SK-N-MC (cell line): Measurements from ENCODE around the gene GGTA1.

Source experiments
- DNase-seq: peaks from one replicate; pipeline ENCODE4 v3.0.0-alpha.2; 2011; ENCODE audit warnings: low read depth, low spot score
- H3K27ac ChIP-seq: fragments of 200-600 bp; sonication (generic); 2 replicates; pipeline ENCODE4 v1.5.1; 2016; ENCODE audit warnings: mixed run types
- H3K36me3 ChIP-seq: fragments of 200-600 bp; sonication (generic); 2 replicates; pipeline ENCODE4 v1.6.1; 2017; ENCODE audit warnings: antibody characterized with exemption, low read length, mixed read lengths; ENCODE audit not compliant: insufficient read depth
- H3K4me3 ChIP-seq: fragments of 200-600 bp; sonication (generic); 2 replicates; pipeline ENCODE4 v1.5.1; 2016
- H3K9ac ChIP-seq: fragments of 200-600 bp; sonication (generic); 2 replicates; pipeline ENCODE4 v1.8.0; 2017; ENCODE audit warnings: mixed run types, mixed read lengths; ENCODE audit not compliant: insufficient read length
- H3K9me3 ChIP-seq: fragments of 200-600 bp; sonication (generic); 2 replicates; pipeline ENCODE4 v1.6.1; 2017; ENCODE audit warnings: low read depth, mild to moderate bottlenecking, antibody characterized with exemption, low read length, moderate library complexity, mixed read lengths
- EZH2 ChIP-seq: fragments of 200-600 bp; sonication (generic); IDR thresholded peaks from one replicate; pipeline ENCODE4 v1.6.1; 2017; ENCODE audit warnings: antibody characterized with exemption
- FOXP2 ChIP-seq: optimal IDR thresholded peaks from 2 replicates; pipeline ENCODE3; 2011; ENCODE audit warnings: mild to moderate bottlenecking, moderate library complexity; ENCODE audit not compliant: insufficient read depth; ENCODE audit errors: extremely low read length, control extremely low read depth
- POLR2AphosphoS5 ChIP-seq: IDR thresholded peaks from 2 replicates; pipeline ENCODE4 v1.6.1; 2012; ENCODE audit warnings: mild to moderate bottlenecking, low read depth, low read length, borderline replicate concordance

Gene GGTA1

DNA sequence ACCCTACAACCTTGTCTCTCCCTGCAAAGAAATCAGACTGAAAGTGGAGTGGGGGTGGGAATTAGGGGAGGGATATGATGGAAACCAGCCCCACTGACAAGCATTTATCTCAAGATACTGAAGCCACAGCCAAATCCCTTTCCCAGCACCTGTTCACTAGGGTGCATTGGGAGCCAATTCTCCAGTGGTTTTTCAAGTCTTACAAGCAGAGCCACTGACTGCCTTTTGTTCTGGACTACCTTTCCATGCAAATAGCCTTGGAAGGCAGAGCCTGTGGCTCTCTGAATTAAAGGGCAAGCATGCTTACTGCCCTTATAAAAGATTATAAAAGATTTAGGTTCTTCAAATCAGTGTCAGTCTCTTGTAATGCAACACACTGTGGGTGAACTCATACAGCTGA is 8.8 kb upstream of the GGTA1 start:
- DNase-seq, result no peak
- TF ChIP-seq FOXP2 (no peak), EZH2 (no peak), POLR2AphosphoS5 (no peak)
- Histone ChIP-seq H3K9ac (no peak overlapping the region), H3K9me3 (no peaks in the 10 kb centered on the region), H3K36me3 (no peaks in the 10 kb centered on the region), H3K27ac (no peak overlapping the region), H3K4me3 (no peak overlapping the region)

DNA sequence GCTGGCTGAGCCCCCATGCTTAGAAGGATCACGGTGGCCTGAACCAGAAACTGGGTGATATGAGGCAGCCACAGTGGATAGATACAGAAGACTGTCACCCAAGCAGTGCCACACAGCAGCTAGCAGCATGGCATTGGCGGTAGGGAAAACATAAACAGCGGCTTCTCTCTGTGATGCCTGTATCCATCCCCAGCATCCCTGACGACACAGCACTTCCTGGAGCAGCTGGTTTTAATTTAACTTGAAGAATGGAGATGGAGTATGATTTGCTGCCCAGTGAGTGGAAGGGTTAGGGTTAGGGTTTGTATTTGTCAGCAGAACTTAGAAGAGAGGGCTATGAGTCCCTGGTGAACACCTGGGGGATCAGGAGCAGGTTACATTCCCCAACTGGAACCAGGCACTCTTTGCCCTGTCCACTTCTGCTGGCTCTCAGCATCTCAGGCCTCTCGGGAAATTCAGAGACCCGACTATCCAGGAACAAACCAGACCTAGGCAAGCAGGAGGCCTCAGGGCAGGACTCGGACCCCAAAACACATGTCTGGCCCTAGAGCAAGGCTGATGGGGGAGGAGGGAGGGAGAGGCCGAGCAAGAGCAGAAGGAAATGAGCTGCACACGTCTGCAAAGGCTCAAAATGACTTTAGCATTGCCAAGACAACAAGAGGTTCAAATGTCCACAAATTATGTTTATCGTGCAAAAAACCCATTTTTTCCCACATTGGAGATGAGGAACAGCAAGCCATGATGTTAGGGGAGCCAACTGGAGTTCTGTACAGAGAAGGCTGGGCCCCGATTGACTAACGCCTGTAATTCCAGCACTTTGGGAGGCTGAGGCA is 6.5 kb upstream of the GGTA1 start:
- no peak overlapping the region for H3K9ac ChIP-seq
- no peak overlapping the region for H3K27ac ChIP-seq
- no peaks in the 10 kb centered on the region for H3K36me3 ChIP-seq
- no peak for TF ChIP-seq EZH2
- no peak for TF ChIP-seq FOXP2
- no peak for TF ChIP-seq POLR2AphosphoS5
- no peak overlapping the region for H3K4me3 ChIP-seq
- no peaks in the 10 kb centered on the region for H3K9me3 ChIP-seq
- DNase-seq, result no peak

DNA sequence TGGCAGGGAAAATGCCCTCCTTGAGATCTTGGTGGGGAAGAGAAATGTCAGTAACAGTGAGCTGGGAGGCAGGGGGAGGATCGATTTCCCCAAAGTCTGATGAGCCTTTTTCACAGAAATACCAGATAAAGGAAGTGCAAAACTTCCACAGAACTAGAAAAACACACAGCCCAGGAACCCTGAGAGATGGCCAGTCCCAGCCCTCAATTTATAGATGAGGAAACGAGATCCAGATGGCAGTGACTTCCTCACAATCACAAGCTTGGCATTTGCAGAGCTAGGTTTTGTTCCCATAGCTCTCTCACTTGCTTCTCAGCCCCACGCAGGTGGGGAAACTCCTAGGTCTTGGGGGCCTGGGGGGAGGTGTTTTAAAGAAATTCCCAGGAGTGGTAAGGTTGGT is 3.8 kb upstream of the GGTA1 start:
- Histone ChIP-seq H3K9ac (no peak overlapping the region), H3K9me3 (no peaks in the 10 kb centered on the region), H3K36me3 (no peaks in the 10 kb centered on the region), H3K27ac (no peak overlapping the region), H3K4me3 (no peak overlapping the region)
- DNase-seq, result no peak
- TF ChIP-seq POLR2AphosphoS5 (no peak), FOXP2 (no peak), EZH2 (no peak)

DNA sequence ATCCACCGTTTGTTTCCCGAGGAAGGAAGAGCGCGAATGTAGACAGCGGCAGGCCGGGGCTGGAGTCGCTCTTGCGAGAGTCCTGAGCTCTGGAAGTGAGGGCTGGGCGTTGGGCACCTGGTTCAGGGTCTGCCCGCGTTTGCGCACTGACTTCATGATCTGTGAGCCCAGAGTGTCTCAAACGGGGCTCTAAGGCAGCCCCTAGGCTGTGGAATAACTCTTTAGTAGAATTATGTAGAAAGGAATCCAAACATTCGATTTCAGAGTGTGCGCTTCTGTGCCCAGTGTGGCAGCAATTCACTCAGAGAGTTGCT is 478 bp upstream of the GGTA1 start:
- no peak overlapping the region for H3K9ac ChIP-seq
- H3K9me3 ChIP-seq, result no peaks in the 10 kb centered on the region
- H3K27ac ChIP-seq, result no peak overlapping the region
- no peak for TF ChIP-seq FOXP2
- peak; percentile 16 for TF ChIP-seq EZH2
- H3K4me3 ChIP-seq, result peak overlapping the region; percentile 75
- no peak for DNase-seq
- H3K36me3 ChIP-seq, result no peaks in the 10 kb centered on the region

DNA sequence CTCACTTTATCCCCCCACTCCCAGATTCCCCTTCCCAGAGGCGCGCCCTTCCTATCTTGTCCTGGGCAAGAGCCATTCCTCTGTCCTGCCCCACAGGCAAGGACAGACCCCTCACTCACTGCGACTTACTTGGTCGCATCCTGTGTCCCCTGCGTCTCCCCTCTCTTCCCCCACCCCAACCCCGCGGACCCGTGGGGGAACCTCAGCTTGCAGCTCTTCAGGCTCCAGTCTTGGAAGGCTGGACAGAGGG is 542 bp downstream of the GGTA1 start:
- Histone ChIP-seq H3K9ac (no peak overlapping the region), H3K9me3 (no peaks in the 10 kb centered on the region), H3K4me3 (peak overlapping the region; percentile 75), H3K36me3 (no peaks in the 10 kb centered on the region), H3K27ac (no peak overlapping the region)
- DNase-seq, result no peak
- TF ChIP-seq EZH2 (no peak), POLR2AphosphoS5 (no peak)

DNA sequence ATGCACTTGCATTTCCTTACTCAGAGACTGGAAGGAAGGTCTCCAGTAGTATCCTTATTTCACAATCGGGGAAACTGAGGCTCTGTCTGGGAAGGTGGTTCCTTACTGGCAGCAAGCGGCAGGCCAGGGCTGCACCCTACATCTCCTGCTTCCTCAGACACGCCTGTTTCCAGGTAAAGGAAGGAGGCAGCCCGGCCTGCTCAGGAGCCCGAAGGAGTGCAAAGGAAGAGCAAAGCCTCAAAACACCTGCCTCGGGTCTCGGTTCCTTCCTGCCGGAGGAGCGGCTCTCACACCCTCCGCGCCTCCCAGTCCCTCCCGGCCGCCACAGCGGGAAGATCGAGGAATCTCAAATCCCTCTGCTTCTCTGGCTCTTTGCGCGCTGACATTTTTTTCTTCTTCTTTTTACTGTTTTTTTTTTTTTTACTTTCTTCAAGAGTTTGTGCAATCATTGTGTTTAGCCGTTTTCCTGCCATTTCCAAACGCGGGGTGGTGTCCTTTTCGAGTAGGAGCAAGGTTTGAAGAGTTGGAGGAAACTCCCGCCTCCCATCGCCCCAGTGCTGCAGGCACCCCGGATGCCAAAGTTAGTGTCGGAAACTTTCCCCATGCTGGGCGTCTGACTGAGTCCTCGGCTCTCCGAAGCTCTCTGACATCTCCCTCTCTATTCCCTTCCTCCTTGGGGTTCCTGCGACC is 1.0 kb downstream of the GGTA1 start:
- no peak for TF ChIP-seq FOXP2
- peak; percentile 20 for TF ChIP-seq EZH2
- TF ChIP-seq POLR2AphosphoS5, result no peak
- Histone ChIP-seq H3K9ac (no peak overlapping the region), H3K27ac (no peak overlapping the region), H3K9me3 (no peaks in the 10 kb centered on the region), H3K4me3 (peak overlapping the region; percentile 75), H3K36me3 (no peaks in the 10 kb centered on the region)
- DNase-seq, result no peak

DNA sequence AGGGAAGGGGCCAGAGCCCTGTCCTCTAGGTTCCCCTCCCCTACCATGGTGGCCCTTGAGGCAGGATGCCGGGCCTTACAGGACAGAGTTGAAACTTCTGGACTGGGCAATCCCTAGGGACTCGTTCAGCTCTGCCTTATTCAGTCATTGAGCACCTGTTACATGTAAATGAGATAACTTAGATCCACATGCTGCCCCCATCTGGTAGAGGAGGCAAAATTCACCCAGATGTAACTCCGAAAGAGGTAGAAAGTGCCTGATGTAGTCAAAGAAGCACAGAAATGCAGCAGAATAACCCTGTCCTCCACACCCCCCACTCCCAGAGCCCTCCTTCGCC is 1.5 kb downstream of the GGTA1 start:
- Histone ChIP-seq H3K27ac (no peak overlapping the region), H3K9ac (no peak overlapping the region), H3K9me3 (no peaks in the 10 kb centered on the region), H3K36me3 (no peaks in the 10 kb centered on the region), H3K4me3 (peak overlapping the region; percentile 75)
- DNase-seq, result peak; percentile 50
- TF ChIP-seq POLR2AphosphoS5, result no peak
- no peak for TF ChIP-seq EZH2
- TF ChIP-seq FOXP2, result no peak

DNA sequence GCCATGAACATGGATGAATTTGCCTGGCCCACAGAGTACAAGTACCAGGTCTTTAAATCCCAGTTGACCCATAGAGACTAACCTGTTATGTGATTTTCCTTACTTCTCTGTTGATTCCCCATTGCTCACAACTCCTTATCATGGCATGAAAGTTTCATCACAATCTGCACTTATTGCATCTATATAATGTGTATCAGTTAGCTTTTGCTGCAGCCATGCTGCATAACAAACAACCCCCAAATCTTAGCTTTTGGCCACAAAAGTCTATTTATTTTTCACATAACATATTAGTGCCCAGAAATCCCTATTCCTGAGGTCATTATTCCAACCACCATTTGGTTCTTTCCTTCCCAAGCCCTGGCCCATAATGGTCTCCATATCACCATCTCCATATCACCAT is 3.7 kb downstream of the GGTA1 start:
- H3K27ac ChIP-seq, result no peak overlapping the region
- H3K4me3 ChIP-seq, result no peak overlapping the region
- no peak overlapping the region for H3K9ac ChIP-seq
- no peaks in the 10 kb centered on the region for H3K36me3 ChIP-seq
- no peak for DNase-seq
- H3K9me3 ChIP-seq, result no peaks in the 10 kb centered on the region
- no peak for TF ChIP-seq FOXP2
- TF ChIP-seq EZH2, result no peak
- TF ChIP-seq POLR2AphosphoS5, result no peak

DNA sequence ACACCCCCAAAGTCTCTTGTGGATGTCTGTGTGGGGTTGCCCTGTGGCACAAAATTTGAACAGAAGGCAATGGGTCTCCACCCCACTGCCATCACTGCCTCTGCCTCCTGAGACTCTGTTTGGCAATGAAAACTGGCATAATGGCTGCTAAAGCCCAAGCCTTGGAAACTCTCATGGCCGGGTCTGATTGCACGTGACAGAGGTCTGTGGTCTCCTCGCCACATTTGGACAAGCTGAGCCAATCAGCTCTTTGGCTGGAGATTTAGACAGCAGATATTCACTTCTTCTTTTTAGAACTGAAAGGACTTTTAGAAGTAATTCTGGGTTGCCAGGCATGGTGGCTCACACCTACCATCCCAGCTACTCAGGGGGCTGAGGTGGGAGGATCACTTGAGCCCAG is 5.5 kb downstream of the GGTA1 start:
- no peak for DNase-seq
- TF ChIP-seq POLR2AphosphoS5, result no peak
- TF ChIP-seq FOXP2, result no peak
- no peak for TF ChIP-seq EZH2
- Histone ChIP-seq H3K9me3 (no peaks in the 10 kb centered on the region), H3K9ac (no peak overlapping the region), H3K27ac (no peak overlapping the region), H3K36me3 (no peaks in the 10 kb centered on the region), H3K4me3 (no peak overlapping the region)
